Measurements from ENCODE around the gene NADSYN1. TPM values are rescaled to one million over a fixed set of nuclear protein-coding genes. Genes with fewer than 3 reads are reported as not detected.
"Not testable (repeated sequence)": the region's sequence is repeated elsewhere in the genome, so short reads cannot be mapped to it uniquely, and the experiment has no call there.

The NADSYN1 gene
- total RNA-seq, 6 experiments from 2014 or later, result 39.3 to 48.0 (median 46.7) TPM

GRCh38 chr11:71507102-71507501, 54.1 kb downstream of the NADSYN1 start:
- Mint-ChIP-seq H3K4me3 (no peak overlapping the region), H3K36me3 (ENCODE audit: low read depth) (peaks cover 23% of the 10 kb centered on the region), H3K4me1 (ENCODE audit: low read depth) (no peaks in the 10 kb centered on the region), H3K27me3 (ENCODE audit: insufficient read depth) (peaks cover 4% of the 10 kb centered on the region), H3K27ac (no peak overlapping the region), H3K9me3 (peaks cover 27% of the 10 kb centered on the region)
- no peak for TF ChIP-seq CTCF (IDR thresholded peaks at IDR 0.05)
- no peak for DNase-seq

- peaks cover 2% of the 10 kb centered on the region for H3K27me3 Mint-ChIP-seq (ENCODE audit: insufficient read depth)
- DNase-seq, result no peak
- TF ChIP-seq CTCF (IDR thresholded peaks at IDR 0.05), result no peak
- H3K9me3 Mint-ChIP-seq, result no peaks in the 10 kb centered on the region
- H3K27ac Mint-ChIP-seq, result no peak overlapping the region
- H3K4me1 Mint-ChIP-seq (ENCODE audit: low read depth), result no peaks in the 10 kb centered on the region
- H3K4me3 Mint-ChIP-seq, result no peak overlapping the region
- H3K36me3 Mint-ChIP-seq (ENCODE audit: low read depth), result no peaks in the 10 kb centered on the region
These were observed 65.8 kb downstream of the NADSYN1 start for GRCh38 chr11:71518506-71519471.

GRCh38 chr11:71519546-71519945, 66.5 kb downstream of the NADSYN1 start:
- no peak for DNase-seq
- Mint-ChIP-seq H3K36me3 (ENCODE audit: low read depth) (no peaks in the 10 kb centered on the region), H3K4me3 (no peak overlapping the region), H3K4me1 (ENCODE audit: low read depth) (no peaks in the 10 kb centered on the region), H3K27ac (no peak overlapping the region), H3K9me3 (no peaks in the 10 kb centered on the region), H3K27me3 (ENCODE audit: insufficient read depth) (peaks cover 5% of the 10 kb centered on the region; the same call in 1 of the 2 replicates)
- no peak for TF ChIP-seq CTCF (IDR thresholded peaks at IDR 0.05)

- Mint-ChIP-seq H3K9me3 (no peaks in the 10 kb centered on the region), H3K4me1 (ENCODE audit: low read depth) (no peaks in the 10 kb centered on the region), H3K27ac (no peak overlapping the region), H3K36me3 (ENCODE audit: low read depth) (no peaks in the 10 kb centered on the region), H3K4me3 (no peak overlapping the region), H3K27me3 (ENCODE audit: insufficient read depth) (peaks cover 10% of the 10 kb centered on the region)
- TF ChIP-seq CTCF (IDR thresholded peaks at IDR 0.05), result no peak
- no peak for DNase-seq
These were observed 72.4 kb downstream of the NADSYN1 start for GRCh38 chr11:71525188-71525937.

- no peak for TF ChIP-seq CTCF (IDR thresholded peaks at IDR 0.05)
- Mint-ChIP-seq H3K4me3 (no peak overlapping the region), H3K27me3 (ENCODE audit: insufficient read depth) (peaks cover 10% of the 10 kb centered on the region), H3K9me3 (no peaks in the 10 kb centered on the region), H3K4me1 (ENCODE audit: low read depth) (no peaks in the 10 kb centered on the region), H3K27ac (no peak overlapping the region), H3K36me3 (ENCODE audit: low read depth) (no peaks in the 10 kb centered on the region)
- DNase-seq, result no peak
These were observed 73.0 kb downstream of the NADSYN1 start for GRCh38 chr11:71525938-71526495.

GRCh38 chr11:71526796-71527575, 74.0 kb downstream of the NADSYN1 start, which contains the start of gene KRTAP5-7:
Gene KRTAP5-7 (plus strand): TSS chr11:71527267. CDS start chr11:71527301, 34 bp downstream.
- not testable (repeated sequence) for DNase-seq; H3K9me3 Mint-ChIP-seq; H3K36me3 Mint-ChIP-seq (ENCODE audit: low read depth); H3K4me1 Mint-ChIP-seq (ENCODE audit: low read depth); H3K27ac Mint-ChIP-seq; H3K4me3 Mint-ChIP-seq
- H3K27me3 Mint-ChIP-seq (ENCODE audit: insufficient read depth), result peaks cover 10% of the 10 kb centered on the region
